HepG2 (cell line): ENCODE data around the gene HOXC12. TPM values are rescaled to one million over a fixed set of nuclear protein-coding genes. Genes with fewer than 3 reads are reported as not detected.

Experiments
- ATAC-seq: fragments of 200-7000 bp; cut with Tn5 transposase; 3 replicates; pipeline ENCODE4 v1.9.1; 2020; ENCODE audit warnings: mild to moderate bottlenecking, moderate library complexity
- BruUV-seq: library from RNA; stranded (reverse); fragments of 400-500 nt; replicated peaks from 2 replicates; lab custom pipeline; 2021; lab: Mats Ljungman, UMichigan
- CTCF ChIA-PET: fragments of 300-600 bp; formaldehyde crosslinking; extraction: SDS; loops from one replicate; lab custom pipeline; 2021; ENCODE audit warnings: low total read pairs, inconsistent platforms, low intra/inter-chr PET ratio; lab: Yijun Ruan, JAX
- POLR2A ChIA-PET: fragments of 350-600 bp; sonication (Branson Sonifier 250); formaldehyde crosslinking; loops from one replicate; lab custom pipeline; 2020; ENCODE audit warnings: antibody characterized with exemption, inconsistent platforms; lab: Yijun Ruan, JAX
- DNase-seq: peaks from one replicate; pipeline ENCODE4 v3.0.0-alpha.2; 2015; ENCODE audit warnings: low spot score
- FAIRE-seq: peaks from 3 replicates; lab custom pipeline; 2011; peaks lifted over from hg19 to GRCh38; lab: Jason Lieb, UNC
- H2AFZ ChIP-seq: one replicate; pipeline ENCODE4 v1.6.1; 2011; ENCODE audit warnings: low read length, inconsistent platforms
- H3K27ac ChIP-seq: fragments of 300-600 bp; 3 replicates; pipeline ENCODE4 v1.8.0; 2011; ENCODE audit warnings: mixed run types, mild to moderate bottlenecking, mixed read lengths, low read length, inconsistent platforms; ENCODE audit not compliant: insufficient read depth; ENCODE audit errors: extremely low read length
- H3K27me3 ChIP-seq, 2 experiments: fragments of 200-600 bp in 1 of 2; 2 replicates in 1 of 2; 3 replicates in 1 of 2; pipeline versions ENCODE4 v1.6.0 to v1.8.0; 2011; ENCODE audit warnings: low read length in 2 of 2, mild to moderate bottlenecking in 2 of 2, moderate library complexity in 2 of 2, inconsistent platforms in 1 of 2; ENCODE audit not compliant: insufficient read depth in 2 of 2, control insufficient read depth in 1 of 2
- H3K36me3 ChIP-seq, 2 experiments: fragments of 200-600 bp in 1 of 2; replicated peaks in 1 of 2; 2 replicates in 1 of 2; 3 replicates in 1 of 2; pipeline versions ENCODE4 v1.5.1 to v1.8.0; 2011; ENCODE audit warnings: low read length in 2 of 2, inconsistent platforms in 1 of 2; ENCODE audit not compliant: insufficient read depth in 2 of 2, control insufficient read depth in 1 of 2
- H3K4me1 ChIP-seq: 2 replicates; pipeline ENCODE4 v1.5.1; 2012; ENCODE audit warnings: low read length, inconsistent platforms; ENCODE audit not compliant: insufficient read depth
- H3K4me2 ChIP-seq: 2 replicates; pipeline ENCODE4 v1.6.0; 2011; ENCODE audit warnings: low read depth, low read length, inconsistent platforms
- H3K4me3 ChIP-seq, 3 experiments: fragments of 200-600 bp in 1 of 3; sonication (generic), shearing (Covaris generic) in 1 of 3; replicated peaks in 1 of 3; 2 replicates each; pipeline ENCODE4 v1.5.1; 2011 to 2016; ENCODE audit warnings: low read length in 3 of 3, inconsistent platforms in 2 of 3, low read depth in 2 of 3, mild to moderate bottlenecking in 2 of 3, control low read depth in 1 of 3, mixed read lengths in 1 of 3; ENCODE audit not compliant: insufficient read depth in 1 of 3
- H3K79me2 ChIP-seq: one replicate; pipeline ENCODE4 v1.6.1; 2011; ENCODE audit warnings: low read length, inconsistent platforms; ENCODE audit not compliant: insufficient read depth
- H3K9ac ChIP-seq: 2 replicates; pipeline ENCODE4 v1.6.0; 2011; ENCODE audit warnings: mild to moderate bottlenecking, low read depth, low read length, inconsistent platforms; ENCODE audit not compliant: insufficient read depth
- H3K9me3 ChIP-seq: 2 replicates; pipeline ENCODE4 v1.5.1; 2012; ENCODE audit warnings: mild to moderate bottlenecking, low read length
- H4K20me1 ChIP-seq: 2 replicates; pipeline ENCODE4 v1.6.0; 2011; ENCODE audit warnings: inconsistent platforms, mild to moderate bottlenecking, low read length, moderate library complexity; ENCODE audit not compliant: insufficient read depth
- NRL ChIP-seq: sonication (generic); formaldehyde crosslinking; IDR thresholded peaks from 2 replicates; pipeline ENCODE4 v1.5.0; 2020; ENCODE audit warnings: missing genetic modification reagents, mild to moderate bottlenecking, moderate library complexity, borderline replicate concordance
- RNF2 ChIP-seq: fragments of 450-650 bp; conservative IDR thresholded peaks from 2 replicates; pipeline ENCODE4 v1.6.1; 2016; ENCODE audit warnings: low read depth
- ZNF230 ChIP-seq: sonication (generic); formaldehyde crosslinking; IDR thresholded peaks from 2 replicates; pipeline ENCODE4 v1.4.0; 2020; ENCODE audit warnings: mild to moderate bottlenecking, missing genetic modification reagents
- WGBS: methylation state at CpG from one replicate; pipeline ENCODE4 v1.1.6; 2017; ENCODE audit warnings: low lambda C conversion rate; 5-methylcytosine and 5-hydroxymethylcytosine counted together
- in situ Hi-C: cut with HindIII; loops from 2 replicates; pipeline ENCODE4 v1.10.0; 2017; ENCODE audit warnings: low pct_unique_long_range_greater_than_20kb; ENCODE audit not compliant: extremely low pct_ligation_motif_present
- intact Hi-C: fragments of 100-400 bp; cut with micrococcal nuclease; formaldehyde crosslinking; loops from one replicate; pipeline ENCODE4 v1.10.0; 2022; ENCODE audit not compliant: unreplicated experiment
- polyA plus RNA-seq, 8 experiments: library from polyadenylated mRNA; depleted of rRNA in 3 of 8; stranded (reverse) in 7 of 8; unstranded in 1 of 8; fragments of >200 nt; fragmentation: Illumina TruSeq in 4 of 8; extraction: Trizol in 4 of 8; gene quantifications; 2 replicates each; pipeline versions ENCODE4 v1.2.1 to v1.2.3, GENCODE V29; 2011 to 2016; ENCODE audit warnings: low read depth in 4 of 8, missing spikeins in 1 of 8, mixed read lengths in 1 of 8; ENCODE audit not compliant: insufficient read depth in 1 of 8
- total RNA-seq, 5 experiments: library from RNA; depleted of rRNA; stranded (reverse); fragments of >200 nt; fragmentation: Illumina TruSeq; extraction: Trizol; gene quantifications; 2 replicates each; pipeline ENCODE4 v1.2.3, GENCODE V29; 2016; ENCODE audit warnings: low read depth in 1 of 5
- TF ChIP-seq, protein P1 (sequence below): sonication (generic); formaldehyde crosslinking; IDR thresholded peaks from 2 replicates; pipeline ENCODE4 v1.4.0; 2020; ENCODE audit warnings: missing genetic modification reagents, borderline replicate concordance

Gene HOXC12
- total and polyA plus RNA-seq, 2 of the 13 experiments (the other 11 are each of a cell fraction or from before 2014, with no cell fraction given): not detected

DNA sequence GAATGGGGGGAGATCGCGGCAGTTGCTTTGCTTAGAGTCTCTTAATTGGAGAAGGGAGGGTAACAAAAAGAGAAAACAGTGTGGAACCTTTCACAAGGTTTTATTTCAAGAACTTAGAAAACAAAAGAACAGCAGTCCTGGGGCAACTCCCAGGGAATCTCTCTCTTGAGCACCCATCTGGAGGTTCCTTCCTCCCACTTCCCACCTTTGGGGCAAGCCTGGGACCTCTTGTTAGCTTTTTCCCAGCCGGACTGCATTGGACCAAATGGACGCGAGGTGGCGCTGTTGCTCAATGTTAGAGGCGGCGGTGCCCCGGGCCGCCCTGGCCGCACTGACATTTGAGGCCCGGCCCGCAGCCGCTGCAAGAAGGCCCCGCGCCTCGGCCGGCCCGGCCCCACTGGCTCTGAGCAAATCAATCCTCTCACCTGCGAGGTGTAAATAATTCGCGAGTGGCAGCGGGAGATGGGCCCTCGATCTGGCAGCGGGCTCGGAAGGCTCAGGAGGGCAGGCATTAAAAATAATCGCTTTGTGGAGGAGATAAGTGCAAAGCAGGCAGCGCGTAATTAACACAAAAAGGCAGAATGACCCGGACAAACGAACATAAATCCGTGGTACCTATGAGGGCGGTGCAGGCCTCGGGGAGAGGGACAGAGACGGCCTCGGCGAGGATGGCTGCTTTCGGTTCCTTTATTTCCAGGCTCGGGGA is 51.3 kb downstream of the HOXC12 start (continued):
- TF ChIP-seq, protein P1, sequence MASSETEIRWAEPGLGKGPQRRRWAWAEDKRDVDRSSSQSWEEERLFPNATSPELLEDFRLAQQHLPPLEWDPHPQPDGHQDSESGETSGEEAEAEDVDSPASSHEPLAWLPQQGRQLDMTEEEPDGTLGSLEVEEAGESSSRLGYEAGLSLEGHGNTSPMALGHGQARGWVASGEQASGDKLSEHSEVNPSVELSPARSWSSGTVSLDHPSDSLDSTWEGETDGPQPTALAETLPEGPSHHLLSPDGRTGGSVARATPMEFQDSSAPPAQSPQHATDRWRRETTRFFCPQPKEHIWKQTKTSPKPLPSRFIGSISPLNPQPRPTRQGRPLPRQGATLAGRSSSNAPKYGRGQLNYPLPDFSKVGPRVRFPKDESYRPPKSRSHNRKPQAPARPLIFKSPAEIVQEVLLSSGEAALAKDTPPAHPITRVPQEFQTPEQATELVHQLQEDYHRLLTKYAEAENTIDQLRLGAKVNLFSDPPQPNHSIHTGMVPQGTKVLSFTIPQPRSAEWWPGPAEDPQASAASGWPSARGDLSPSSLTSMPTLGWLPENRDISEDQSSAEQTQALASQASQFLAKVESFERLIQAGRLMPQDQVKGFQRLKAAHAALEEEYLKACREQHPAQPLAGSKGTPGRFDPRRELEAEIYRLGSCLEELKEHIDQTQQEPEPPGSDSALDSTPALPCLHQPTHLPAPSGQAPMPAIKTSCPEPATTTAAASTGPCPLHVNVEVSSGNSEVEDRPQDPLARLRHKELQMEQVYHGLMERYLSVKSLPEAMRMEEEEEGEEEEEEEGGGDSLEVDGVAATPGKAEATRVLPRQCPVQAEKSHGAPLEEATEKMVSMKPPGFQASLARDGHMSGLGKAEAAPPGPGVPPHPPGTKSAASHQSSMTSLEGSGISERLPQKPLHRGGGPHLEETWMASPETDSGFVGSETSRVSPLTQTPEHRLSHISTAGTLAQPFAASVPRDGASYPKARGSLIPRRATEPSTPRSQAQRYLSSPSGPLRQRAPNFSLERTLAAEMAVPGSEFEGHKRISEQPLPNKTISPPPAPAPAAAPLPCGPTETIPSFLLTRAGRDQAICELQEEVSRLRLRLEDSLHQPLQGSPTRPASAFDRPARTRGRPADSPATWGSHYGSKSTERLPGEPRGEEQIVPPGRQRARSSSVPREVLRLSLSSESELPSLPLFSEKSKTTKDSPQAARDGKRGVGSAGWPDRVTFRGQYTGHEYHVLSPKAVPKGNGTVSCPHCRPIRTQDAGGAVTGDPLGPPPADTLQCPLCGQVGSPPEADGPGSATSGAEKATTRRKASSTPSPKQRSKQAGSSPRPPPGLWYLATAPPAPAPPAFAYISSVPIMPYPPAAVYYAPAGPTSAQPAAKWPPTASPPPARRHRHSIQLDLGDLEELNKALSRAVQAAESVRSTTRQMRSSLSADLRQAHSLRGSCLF (CRISPR knock-in tag): no peak

DNA sequence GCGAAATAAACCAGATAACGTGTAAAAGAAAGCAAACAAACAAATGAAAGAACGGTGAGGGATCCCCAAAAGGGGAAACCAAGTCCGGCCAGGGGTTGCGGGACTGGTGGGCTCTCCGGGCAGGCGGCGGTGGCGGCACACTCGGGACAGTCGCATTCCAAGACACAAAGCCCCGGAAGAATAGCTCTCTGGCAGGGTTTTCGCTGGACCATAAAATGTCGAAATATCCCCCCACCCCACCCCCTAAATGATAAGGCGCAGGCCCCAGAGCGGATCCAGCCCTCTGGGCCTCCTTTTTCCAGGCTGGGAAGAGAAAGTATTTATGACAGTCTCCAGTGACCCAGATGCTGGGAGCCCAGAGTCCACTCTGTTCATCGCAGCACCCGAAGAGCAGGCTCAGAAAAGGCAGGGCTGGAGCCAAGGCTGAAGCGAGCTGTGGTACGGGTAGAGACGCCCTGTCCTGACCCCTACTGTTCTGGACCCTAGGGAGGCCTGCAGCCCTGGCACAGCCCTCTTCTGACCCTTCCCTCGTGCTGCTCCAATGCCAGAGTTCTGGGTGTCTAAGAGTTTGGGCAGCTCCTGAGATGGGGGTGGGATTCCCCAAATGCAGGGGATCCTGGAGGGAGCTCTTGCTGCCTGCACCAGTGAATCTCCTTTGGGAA is 52.0 kb downstream of the HOXC12 start:
- no peak for TF ChIP-seq NRL (CRISPR knock-in tag)
- 0 out of 2 replicates have a peak, but pooled peaks have one; percentile 30 for TF ChIP-seq ZNF230 (CRISPR knock-in tag)
- TF ChIP-seq RNF2: 0 out of 2 replicates have a peak, but pooled peaks have one; percentile 11
- DNase-seq (no peak), ATAC-seq (peak; percentile 50), FAIRE-seq (no peak)
- 15% methylated on average over 16 of the region's 22 CpGs for WGBS
- Histone ChIP-seq H3K4me2 (peak overlapping the region; percentile 73), H3K9me3 (no peaks in the 10 kb centered on the region), H3K79me2 (no peaks in the 10 kb centered on the region), H4K20me1 (no peaks in the 10 kb centered on the region), H3K27me3 (peaks cover 30 to 91% of the 10 kb centered on the region in 2 experiments), H3K27ac (no peak overlapping the region), H3K4me3 (peak overlapping the region in 1 of 3 experiments; percentile 48; a peak in 1 of 6 replicates), H3K4me1 (peaks cover 30% of the 10 kb centered on the region), H3K9ac (no peak overlapping the region), H2AFZ (no peak overlapping the region), H3K36me3 (no peaks in the 10 kb centered on the region)
- BruUV-seq: no TSS peak
- in situ Hi-C loops (no loop called here), intact Hi-C loops (loop anchor here (1.0 to 10.0 kb wide), 4 partner anchors 185 to 358 kb away; partner anchors contain the start of gene GPR84)
- ChIA-PET CTCF (interaction anchor here (0.7 to 3.3 kb wide), 7 partner anchors 18 to 210 kb away, joined by 3 to 48 read pairs (median 9); no protein-coding TSS in a partner anchor), POLR2A (interaction anchor here (1.4 kb wide), 1 partner anchor 273 kb away, joined by 3 read pairs; the partner anchor contains the start of genes CBX5 and HNRNPA1)
